Vein endothelial cell (primary cell): Measurements from ENCODE around the gene SLC35B4. TPM values are rescaled to one million over a fixed set of nuclear protein-coding genes. Genes with fewer than 3 reads are reported as not detected.

ENCODE experiments used
- total RNA-seq: library from RNA; depleted of rRNA; stranded (reverse); fragments of >200 nt; gene quantifications from 2 replicates; pipeline ENCODE4 v1.2.3, GENCODE V29; 2012

Gene SLC35B4
- total RNA-seq: 11.8 and 17.7 TPM in 2 replicates

GRCh38 chr7:134316539-134317344, at the start of gene SLC35B4:
SLC35B4 (minus strand) TSS chr7:134316930; CDS start chr7:134316751, 179 bp downstream.

Other genes starting within 250 kb of the SLC35B4 start
- gene LRGUK, start 189.6 kb downstream of the SLC35B4 start, total RNA-seq: 0.33 and 0.57 TPM in 2 replicates
- 82.0 and 99.2 TPM in 2 replicates for gene AKR1B1, start 142.2 kb upstream of the SLC35B4 start, total RNA-seq
- under 0.01 and 0.19 TPM in 2 replicates for gene AKR1B10, start 210.6 kb upstream of the SLC35B4 start, total RNA-seq
- gene AKR1B15, start 232.2 kb upstream of the SLC35B4 start, total RNA-seq: not detected in 2 replicates